GM18909 (cell line): Measurements from ENCODE around the gene PPP1R12B.
"Not testable (repeated sequence)": the region's sequence is repeated elsewhere in the genome, so short reads cannot be mapped to it uniquely, and the experiment has no call there.

ENCODE experiments used
- ATAC-seq: cut with Tn5 transposase; IDR thresholded peaks from one replicate; pipeline ENCODE4 v1.9.1; 2021; ENCODE audit warnings: mild to moderate bottlenecking; ENCODE audit not compliant: unreplicated experiment, poor library complexity

Gene PPP1R12B

GRCh38 chr1:202591515-202591914 lies 243.0 kb downstream of the PPP1R12B start:
- ATAC-seq = no peak

- ATAC-seq = no peak
Measured at GRCh38 chr1:202592146-202592545, 243.6 kb downstream of the PPP1R12B start.

DNA sequence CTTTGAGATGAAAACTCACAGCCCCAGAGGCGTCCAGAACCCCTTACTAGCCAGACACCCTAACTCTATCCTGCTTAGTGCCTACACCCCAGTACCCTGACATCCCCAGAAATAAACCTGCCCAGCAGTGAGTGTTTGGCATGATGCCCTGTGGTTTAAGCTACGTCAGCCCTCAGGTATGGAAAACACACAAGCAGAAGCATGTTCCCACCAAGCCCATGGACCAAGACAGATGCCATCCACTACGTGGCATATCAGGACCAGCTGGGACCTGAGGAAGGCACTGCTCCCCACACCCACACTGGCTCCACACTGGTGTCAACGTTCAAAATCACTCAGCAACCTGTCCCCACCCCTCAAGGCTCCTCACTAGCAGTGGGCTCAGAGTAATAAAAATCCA lies 245.3 kb downstream of the PPP1R12B start:
- no peak for ATAC-seq

DNA sequence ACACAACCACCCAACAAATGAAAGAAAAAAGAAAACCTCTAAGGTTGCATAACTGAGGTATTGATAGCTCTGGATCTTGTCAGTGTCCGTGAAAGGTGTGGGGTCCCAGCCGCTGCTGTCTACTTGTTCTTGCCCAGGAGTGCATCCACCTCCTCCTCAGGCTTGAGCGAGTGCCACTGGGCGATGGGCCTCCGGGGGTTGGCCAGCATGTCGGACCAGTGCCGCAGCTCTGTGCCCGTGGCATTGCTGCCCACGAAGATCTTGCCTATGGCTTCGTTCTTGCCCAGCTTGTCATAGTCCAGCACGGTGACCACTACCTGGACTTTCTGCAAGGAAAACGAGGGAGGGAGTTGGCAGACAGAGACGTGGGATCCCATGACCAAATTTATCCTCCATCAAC lies 248.1 kb downstream of the PPP1R12B start:
- no peak for ATAC-seq

DNA sequence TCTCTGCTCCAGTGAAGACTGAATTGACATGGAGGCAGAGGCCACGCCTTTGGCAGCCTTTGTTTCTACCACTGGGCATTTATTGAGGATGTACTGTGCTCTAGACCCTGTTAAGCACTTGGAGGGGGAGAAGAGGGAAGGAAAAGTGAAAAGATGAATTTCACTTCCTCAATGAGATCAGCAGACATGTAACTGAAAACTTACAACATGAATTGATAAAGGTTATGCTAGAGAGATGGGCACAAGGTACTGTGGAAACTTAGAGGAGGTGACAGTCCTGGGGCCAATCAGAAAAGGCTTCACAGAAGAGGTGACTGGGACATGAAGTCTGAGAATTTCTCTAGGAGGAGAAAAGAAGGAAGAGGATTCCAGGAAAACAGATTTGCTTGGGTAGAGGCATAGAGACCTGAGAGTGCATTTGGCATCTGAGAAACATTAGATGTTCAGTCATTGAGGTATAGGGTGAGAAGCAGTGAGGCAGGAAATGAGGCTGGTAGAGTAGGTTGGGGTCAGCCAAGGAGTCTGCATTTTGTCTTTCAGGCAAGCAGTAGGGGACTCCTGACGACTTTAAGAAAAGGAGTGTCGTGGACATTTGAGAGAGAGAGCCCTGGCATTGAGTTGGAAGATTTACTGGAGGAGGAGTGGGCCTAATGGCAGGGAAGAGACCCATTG lies 248.7 kb downstream of the PPP1R12B start:
- ATAC-seq = no peak

GRCh38 chr1:202599669-202600431 lies 251.4 kb downstream of the PPP1R12B start:
- no peak for ATAC-seq

- ATAC-seq = no peak
Measured at GRCh38 chr1:202600432-202601041, 252.0 kb downstream of the PPP1R12B start.

- ATAC-seq = no peak
Measured at GRCh38 chr1:202603435-202603834, 254.9 kb downstream of the PPP1R12B start.

- no peak for ATAC-seq
Measured at GRCh38 chr1:202605515-202605914, 257.0 kb downstream of the PPP1R12B start.

DNA sequence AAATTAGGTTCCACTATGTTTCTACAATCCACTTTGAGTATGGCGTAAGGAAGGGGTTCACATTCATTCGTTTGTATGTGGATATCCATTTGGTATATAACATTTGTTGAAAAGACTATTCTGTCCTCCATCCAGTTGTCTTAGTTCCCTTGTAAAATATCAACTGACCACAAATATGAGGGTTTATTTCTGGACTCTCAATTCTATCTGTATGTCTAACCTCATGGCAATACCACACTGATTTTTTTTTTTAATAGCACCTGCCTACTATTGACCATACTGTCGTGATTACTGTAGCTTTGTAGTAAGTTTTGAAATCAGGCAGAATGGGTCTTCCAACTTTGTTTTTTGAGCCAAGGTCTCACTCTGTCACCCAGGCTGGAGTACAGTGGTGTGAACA lies 263.5 kb downstream of the PPP1R12B start:
- not testable (repeated sequence) for ATAC-seq

- no peak for ATAC-seq
Measured at GRCh38 chr1:202613571-202613970, 265.1 kb downstream of the PPP1R12B start.

DNA sequence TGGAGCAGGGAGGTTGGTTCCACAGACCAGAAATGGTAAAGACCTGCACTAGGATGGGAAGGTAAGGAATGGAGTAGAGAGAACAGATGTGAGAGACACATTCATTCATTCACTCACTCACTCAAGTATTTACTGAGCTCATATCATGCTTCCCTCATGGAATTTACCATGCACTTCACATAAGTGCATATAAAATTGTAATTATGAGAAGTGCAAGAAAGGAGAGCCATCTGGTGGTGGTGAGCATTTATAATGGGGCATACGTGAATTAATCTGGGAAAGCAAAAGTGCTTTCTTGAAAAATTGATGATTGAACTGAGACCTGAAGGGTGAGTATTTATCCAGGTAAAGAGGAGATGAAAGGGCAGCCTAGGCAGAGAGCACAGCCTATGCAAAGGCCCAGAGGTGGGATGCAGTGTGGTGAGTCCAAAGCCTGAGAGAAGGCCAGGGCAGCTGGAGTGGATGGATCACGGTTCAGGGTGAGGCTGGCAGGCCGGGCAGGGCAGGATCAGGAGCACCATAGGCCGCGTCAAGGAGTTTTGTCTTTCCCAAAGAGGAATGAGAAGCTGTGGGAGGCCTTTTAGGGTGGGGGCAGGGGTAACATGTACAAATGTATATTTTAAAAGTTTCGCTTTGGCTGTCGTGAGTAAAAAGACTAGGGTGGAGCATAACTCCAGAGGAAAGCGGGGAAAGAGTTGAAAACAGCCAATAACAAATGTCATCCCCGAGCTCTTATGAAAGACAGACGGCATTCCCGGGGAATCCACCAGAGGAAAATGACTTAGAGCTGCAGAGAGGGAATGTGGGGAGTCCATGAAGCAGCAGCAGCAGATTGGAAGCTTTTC lies 266.1 kb downstream of the PPP1R12B start:
- ATAC-seq = not testable (repeated sequence)

DNA sequence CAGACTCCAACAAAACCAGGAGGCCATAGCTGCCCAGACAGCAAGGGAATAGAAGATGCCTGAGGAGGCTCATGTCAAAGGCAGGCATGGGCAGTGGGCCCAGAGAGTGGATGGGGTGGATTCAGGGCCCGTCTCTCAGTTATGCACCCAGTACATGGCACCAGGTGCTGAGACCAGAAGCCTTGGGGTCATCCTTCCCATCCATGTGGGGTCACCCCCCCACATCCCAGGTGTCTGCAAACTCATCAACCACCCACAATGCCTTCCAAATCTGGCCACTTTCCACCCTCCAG lies 266.7 kb downstream of the PPP1R12B start:
- ATAC-seq = peak; percentile 7

DNA sequence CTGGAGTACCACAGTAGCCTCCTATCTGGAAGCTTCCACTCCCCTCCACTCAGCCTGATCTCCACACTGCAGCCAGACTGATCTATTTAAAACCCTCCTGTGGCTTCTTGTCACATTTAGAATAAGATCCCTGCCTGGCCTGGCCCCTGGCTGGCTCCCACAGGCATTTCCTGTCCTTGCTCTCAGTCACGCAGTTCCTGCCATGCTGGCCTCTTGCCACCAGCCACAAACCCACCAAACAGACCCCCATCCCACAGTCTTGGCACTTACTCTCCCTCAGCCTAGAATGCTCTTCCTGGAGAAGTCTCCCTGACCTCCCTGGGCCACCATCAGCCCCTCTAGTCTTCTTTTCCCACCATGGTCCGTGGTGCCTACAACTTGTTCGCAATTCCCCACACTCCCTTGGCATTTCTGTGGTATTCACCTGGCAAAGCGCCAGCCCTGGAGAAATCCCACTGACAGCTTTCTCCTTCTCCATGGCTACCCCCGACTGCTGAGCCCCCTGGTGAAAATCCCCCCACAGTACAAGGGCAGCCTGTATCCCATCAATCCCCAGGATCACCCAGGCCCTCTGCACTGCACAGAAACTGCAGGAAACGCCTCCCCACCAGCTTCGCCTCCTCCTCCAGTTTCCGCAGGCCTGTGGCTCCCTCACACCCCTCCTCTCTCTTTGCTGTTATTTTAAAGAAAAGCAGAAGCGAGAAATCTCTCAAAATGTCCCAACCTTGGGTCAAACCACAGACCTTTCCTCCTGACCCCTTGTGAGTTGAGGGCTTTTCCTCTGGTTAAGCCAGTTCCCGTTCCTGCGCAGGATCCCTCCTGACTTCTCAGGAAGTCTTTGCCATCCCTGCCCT lies 267.2 kb downstream of the PPP1R12B start:
- peak; percentile 68 for ATAC-seq

- peak; percentile 38 for ATAC-seq
Measured at GRCh38 chr1:202616355-202616915, 267.9 kb downstream of the PPP1R12B start.

DNA sequence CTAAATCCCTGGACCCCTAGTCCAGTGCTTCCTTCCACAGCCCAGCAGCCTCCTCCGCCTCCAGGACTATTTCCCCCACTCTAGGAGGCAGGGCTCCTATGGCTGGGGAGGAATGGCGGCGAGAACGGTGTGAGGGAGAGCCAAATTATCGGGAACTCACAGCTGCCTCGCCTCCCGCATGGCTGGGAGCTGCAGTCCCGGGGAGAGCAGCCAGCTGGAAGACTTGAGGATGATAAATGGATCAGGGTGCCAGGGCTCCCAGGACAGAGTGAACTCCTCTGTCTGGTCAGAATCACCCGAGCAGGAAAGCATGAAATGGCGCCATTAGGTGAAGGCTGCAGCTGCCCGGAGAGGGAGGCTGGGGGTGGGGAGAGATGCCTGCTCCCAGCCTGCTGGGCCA lies 270.5 kb downstream of the PPP1R12B start:
- not testable (repeated sequence) for ATAC-seq

DNA sequence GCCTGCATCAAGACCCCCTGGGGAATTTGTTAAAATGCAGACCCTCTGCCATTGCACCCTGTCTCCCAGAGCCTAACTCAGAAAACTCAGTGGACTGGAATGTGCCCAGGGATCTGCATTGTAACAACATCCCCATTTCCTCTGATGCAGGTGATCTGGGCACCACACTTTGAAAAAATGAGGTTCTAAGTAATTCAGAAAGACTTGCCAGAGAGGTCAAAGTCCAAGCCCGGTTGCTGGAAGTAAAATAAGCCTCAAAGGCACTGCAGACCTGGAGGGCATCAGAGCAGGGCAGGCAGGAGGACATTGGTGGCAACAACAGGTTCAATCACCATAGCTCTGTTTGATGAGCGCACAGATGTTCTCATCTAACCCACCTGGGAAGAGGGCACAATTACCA lies 271.0 kb downstream of the PPP1R12B start:
- no peak for ATAC-seq

DNA sequence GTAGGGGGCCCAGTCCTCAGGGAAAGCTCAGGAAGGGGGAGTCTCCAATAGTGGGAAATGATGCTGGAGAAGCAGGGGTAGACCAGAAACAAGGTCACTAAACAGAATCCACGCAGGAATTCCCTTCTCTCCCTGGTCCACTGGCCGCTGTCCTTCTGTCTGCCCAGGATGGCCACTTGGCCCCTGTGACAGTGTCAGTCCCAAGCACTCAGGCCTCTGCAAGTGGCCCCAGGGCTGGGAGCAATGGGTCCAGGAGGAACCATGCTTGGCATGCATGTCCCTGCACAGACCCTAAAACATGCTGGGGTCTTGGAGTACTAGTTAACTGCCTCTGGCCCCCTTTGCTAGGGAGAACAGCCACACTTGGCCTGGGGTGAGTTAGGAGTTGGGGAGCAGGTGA lies 271.5 kb downstream of the PPP1R12B start:
- not testable (repeated sequence) for ATAC-seq

DNA sequence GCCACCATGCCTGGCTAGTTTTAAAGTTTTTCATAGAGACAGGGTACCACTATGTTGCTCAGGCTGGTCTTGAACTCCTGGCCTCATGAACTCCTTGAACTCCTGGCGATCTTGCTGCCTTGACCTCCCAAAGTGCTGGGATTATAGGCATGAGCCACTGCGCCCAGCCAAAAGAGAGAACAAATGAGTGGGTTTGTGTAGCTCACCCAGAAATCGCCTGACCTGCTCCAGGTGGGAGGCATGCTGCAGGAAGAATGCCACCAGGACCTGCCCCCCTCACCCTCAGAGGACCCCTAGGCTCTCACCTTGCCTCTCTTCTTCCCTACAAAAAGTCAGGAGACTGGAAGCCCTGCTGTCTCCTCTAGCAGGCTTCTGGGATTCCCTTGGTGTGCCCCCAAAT lies 272.9 kb downstream of the PPP1R12B start:
- no peak for ATAC-seq

DNA sequence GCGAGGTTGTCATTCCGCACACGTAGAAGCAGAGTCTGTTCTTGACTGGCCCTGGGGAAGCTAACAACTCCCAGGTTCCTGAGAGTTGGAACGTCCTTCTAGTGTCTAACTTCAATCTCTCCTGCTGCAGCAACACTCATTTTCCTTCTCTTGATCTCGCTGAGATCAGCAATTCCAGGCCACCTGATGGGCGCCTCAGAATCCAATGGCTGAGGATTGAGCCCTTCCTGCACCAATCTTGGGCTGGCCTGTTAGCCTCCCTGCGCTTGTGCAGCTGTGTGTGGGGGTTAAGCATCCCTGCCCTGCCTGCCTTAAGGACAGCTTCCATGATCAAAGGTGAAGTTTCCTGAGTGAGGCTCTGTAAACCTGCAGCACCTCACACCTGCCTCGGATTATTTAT lies 273.9 kb downstream of the PPP1R12B start:
- ATAC-seq = no peak
